Measurements from ENCODE around the gene PROSER3. TPM values are rescaled to one million over a fixed set of nuclear protein-coding genes. Genes with fewer than 3 reads are reported as not detected.

Gene PROSER3
- 8.7 and 9.5 TPM in 2 replicates for total RNA-seq

- no peak for TF ChIP-seq CTCF (IDR thresholded peaks at IDR 0.05; ENCODE audit: insufficient read depth, low read depth, low read length)
These were observed at the start of gene PROSER3 for GRCh38 chr19:35757749-35758608. Gene PROSER3 (plus strand): TSS chr19:35758176. CDS start chr19:35758216, 40 bp downstream.

DNA sequence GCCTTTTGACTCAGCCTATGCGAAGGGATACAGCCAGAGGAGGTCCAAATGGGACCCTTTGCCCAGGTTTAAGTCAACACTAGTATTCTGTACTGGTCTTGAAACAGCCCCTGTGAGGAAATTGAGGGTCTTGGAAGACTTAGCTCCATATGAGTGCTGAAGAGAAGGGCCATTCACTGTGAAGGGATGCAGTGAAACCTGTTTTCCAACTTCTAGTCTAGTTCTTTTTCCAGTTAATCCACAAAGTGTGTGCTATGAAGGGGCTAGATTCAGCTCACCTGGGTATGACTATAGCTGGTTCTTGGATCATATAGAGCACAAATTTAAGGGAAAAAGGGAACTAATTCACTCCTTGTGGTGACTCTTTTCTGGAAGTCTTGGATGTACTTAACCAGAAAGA is 49.6 kb upstream of the PROSER3 start:
- DNase-seq (ENCODE audit: low read depth): no peak
- no peak for TF ChIP-seq CTCF (IDR thresholded peaks at IDR 0.05; ENCODE audit: insufficient read depth, low read depth, low read length)
- no peak overlapping the region for H3K4me3 ChIP-seq (ENCODE audit: low read depth, low read length)

More at GRCh38 chr19:35757749-35758608, at the start of gene PROSER3:
- DNase-seq (ENCODE audit: low read depth): peak; percentile 100
- peak within 1 kb of the TSS; percentile 92 for H3K4me3 ChIP-seq (ENCODE audit: low read depth, low read length)

GRCh38 chr19:35710784-35711723 is 46.9 kb upstream of the PROSER3 start:
- DNase-seq (ENCODE audit: low read depth): no peak
- no peak for TF ChIP-seq CTCF (IDR thresholded peaks at IDR 0.05; ENCODE audit: insufficient read depth, low read depth, low read length)
- no peak overlapping the region for H3K4me3 ChIP-seq (ENCODE audit: low read depth, low read length)

- TF ChIP-seq CTCF (IDR thresholded peaks at IDR 0.05; ENCODE audit: insufficient read depth, low read depth, low read length): no peak
- DNase-seq (ENCODE audit: low read depth): no peak
- no peak overlapping the region for H3K4me3 ChIP-seq (ENCODE audit: low read depth, low read length)
These were observed 45.1 kb upstream of the PROSER3 start for GRCh38 chr19:35712567-35713505.

GRCh38 chr19:35713506-35713850 is 44.5 kb upstream of the PROSER3 start:
- no peak for DNase-seq (ENCODE audit: low read depth)
- no peak for TF ChIP-seq CTCF (IDR thresholded peaks at IDR 0.05; ENCODE audit: insufficient read depth, low read depth, low read length)

More at GRCh38 chr19:35713506-35713850, 44.5 kb upstream of the PROSER3 start:
- H3K4me3 ChIP-seq (ENCODE audit: low read depth, low read length): no peak overlapping the region
